ENCODE results near the gene TOX3. TPM values are rescaled to one million over a fixed set of nuclear protein-coding genes. Genes with fewer than 3 reads are reported as not detected.

Gene TOX3
- total and polyA plus RNA-seq, 2 of the 13 experiments (the other 11 are each of a cell fraction or from before 2014, with no cell fraction given), result 14.5 to 98.6 TPM

DNA sequence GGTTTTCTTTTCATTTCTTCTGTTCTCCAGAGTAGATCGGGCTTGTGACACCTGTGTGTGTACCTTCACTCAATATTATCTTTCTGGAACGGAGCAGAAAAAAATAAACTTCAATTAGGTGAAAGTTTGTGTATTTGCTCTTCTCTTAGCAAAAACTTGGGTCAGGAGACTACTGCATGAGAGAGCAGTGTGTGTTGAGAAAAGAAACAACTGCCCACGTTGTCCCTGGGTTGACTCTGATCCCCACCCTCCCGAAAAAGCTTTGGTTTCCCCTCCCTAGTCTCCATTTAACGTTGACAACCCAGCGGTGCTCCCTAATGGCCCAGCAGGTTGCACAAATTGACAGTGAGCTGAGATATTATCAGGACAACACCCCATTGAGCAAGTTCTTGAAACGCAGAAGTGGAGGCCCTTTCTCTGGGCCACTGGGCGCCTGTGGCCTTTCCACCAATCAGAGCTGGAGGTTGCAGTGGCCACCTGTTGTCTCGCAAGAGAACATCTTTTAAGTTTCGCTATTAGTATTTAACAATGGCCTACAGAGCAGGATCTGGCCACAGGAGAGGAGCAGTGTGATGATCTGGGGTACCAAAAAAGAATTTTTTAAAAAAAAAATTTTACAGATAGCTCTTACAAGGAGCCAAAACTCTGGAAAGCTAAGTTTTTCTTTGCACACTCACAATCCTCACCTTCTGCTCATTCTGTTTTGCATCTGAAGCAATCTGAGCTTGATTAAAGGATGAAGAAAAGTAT is 1.5 kb upstream of the TOX3 start (continued):
- TF ChIP-seq NFIC (IDR thresholded peaks at IDR 0.05; ENCODE audit: low read length) (0 out of 2 replicates have a peak, but pooled peaks have one; percentile 24), TAF1 (CRISPR knock-in tag; IDR thresholded peaks at IDR 0.05) (0 out of 2 replicates have a peak, but pooled peaks have one; percentile 34), ZNF7 (CRISPR knock-in tag; IDR thresholded peaks at IDR 0.05) (no peak), POGZ (CRISPR knock-in tag; IDR thresholded peaks at IDR 0.05) (no peak), NKX3-1 (CRISPR knock-in tag; IDR thresholded peaks at IDR 0.05) (no peak), ZNF674 (CRISPR knock-in tag; IDR thresholded peaks at IDR 0.05; ENCODE audit: low read depth) (no peak), NFYC (CRISPR knock-in tag; IDR thresholded peaks at IDR 0.05) (peak; percentile 73), FIP1L1 (IDR thresholded peaks at IDR 0.05; ENCODE audit: borderline replicate concordance, insufficient read depth, low read depth, low read length) (no peak), SAP130 (CRISPR knock-in tag; IDR thresholded peaks at IDR 0.05; ENCODE audit: low read depth) (peak; percentile 67), ZNF264 (CRISPR knock-in tag; IDR thresholded peaks at IDR 0.05) (no peak), ZNF205 (CRISPR knock-in tag; IDR thresholded peaks at IDR 0.05) (peak; percentile 2; the same call in 1 of the 2 replicates), TCF12 (IDR thresholded peaks at IDR 0.05) (no peak), TCF12 (CRISPR knock-in tag; IDR thresholded peaks at IDR 0.05) (no peak), ZNF530 (CRISPR knock-in tag; IDR thresholded peaks at IDR 0.05; ENCODE audit: low read depth) (no peak), TCF7L2 (IDR thresholded peaks at IDR 0.05; ENCODE audit: low read depth, low read length) (no peak), ZNF547 (CRISPR knock-in tag; IDR thresholded peaks at IDR 0.05) (no peak)
- TF ChIP-seq, protein P1, sequence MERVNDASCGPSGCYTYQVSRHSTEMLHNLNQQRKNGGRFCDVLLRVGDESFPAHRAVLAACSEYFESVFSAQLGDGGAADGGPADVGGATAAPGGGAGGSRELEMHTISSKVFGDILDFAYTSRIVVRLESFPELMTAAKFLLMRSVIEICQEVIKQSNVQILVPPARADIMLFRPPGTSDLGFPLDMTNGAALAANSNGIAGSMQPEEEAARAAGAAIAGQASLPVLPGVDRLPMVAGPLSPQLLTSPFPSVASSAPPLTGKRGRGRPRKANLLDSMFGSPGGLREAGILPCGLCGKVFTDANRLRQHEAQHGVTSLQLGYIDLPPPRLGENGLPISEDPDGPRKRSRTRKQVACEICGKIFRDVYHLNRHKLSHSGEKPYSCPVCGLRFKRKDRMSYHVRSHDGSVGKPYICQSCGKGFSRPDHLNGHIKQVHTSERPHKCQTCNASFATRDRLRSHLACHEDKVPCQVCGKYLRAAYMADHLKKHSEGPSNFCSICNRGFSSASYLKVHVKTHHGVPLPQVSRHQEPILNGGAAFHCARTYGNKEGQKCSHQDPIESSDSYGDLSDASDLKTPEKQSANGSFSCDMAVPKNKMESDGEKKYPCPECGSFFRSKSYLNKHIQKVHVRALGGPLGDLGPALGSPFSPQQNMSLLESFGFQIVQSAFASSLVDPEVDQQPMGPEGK (CRISPR knock-in tag; IDR thresholded peaks at IDR 0.05), result peak; percentile 49; the same call in 1 of the 2 replicates
- TF ChIP-seq, protein P2, sequence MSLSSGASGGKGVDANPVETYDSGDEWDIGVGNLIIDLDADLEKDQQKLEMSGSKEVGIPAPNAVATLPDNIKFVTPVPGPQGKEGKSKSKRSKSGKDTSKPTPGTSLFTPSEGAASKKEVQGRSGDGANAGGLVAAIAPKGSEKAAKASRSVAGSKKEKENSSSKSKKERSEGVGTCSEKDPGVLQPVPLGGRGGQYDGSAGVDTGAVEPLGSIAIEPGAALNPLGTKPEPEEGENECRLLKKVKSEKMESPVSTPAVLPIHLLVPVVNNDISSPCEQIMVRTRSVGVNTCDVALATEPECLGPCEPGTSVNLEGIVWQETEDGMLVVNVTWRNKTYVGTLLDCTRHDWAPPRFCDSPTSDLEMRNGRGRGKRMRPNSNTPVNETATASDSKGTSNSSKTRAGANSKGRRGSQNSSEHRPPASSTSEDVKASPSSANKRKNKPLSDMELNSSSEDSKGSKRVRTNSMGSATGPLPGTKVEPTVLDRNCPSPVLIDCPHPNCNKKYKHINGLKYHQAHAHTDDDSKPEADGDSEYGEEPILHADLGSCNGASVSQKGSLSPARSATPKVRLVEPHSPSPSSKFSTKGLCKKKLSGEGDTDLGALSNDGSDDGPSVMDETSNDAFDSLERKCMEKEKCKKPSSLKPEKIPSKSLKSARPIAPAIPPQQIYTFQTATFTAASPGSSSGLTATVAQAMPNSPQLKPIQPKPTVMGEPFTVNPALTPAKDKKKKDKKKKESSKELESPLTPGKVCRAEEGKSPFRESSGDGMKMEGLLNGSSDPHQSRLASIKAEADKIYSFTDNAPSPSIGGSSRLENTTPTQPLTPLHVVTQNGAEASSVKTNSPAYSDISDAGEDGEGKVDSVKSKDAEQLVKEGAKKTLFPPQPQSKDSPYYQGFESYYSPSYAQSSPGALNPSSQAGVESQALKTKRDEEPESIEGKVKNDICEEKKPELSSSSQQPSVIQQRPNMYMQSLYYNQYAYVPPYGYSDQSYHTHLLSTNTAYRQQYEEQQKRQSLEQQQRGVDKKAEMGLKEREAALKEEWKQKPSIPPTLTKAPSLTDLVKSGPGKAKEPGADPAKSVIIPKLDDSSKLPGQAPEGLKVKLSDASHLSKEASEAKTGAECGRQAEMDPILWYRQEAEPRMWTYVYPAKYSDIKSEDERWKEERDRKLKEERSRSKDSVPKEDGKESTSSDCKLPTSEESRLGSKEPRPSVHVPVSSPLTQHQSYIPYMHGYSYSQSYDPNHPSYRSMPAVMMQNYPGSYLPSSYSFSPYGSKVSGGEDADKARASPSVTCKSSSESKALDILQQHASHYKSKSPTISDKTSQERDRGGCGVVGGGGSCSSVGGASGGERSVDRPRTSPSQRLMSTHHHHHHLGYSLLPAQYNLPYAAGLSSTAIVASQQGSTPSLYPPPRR (CRISPR knock-in tag; IDR thresholded peaks at IDR 0.05; ENCODE audit: borderline replicate concordance), result no peak
- TF ChIP-seq, protein P3, sequence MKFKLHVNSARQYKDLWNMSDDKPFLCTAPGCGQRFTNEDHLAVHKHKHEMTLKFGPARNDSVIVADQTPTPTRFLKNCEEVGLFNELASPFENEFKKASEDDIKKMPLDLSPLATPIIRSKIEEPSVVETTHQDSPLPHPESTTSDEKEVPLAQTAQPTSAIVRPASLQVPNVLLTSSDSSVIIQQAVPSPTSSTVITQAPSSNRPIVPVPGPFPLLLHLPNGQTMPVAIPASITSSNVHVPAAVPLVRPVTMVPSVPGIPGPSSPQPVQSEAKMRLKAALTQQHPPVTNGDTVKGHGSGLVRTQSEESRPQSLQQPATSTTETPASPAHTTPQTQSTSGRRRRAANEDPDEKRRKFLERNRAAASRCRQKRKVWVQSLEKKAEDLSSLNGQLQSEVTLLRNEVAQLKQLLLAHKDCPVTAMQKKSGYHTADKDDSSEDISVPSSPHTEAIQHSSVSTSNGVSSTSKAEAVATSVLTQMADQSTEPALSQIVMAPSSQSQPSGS (CRISPR knock-in tag; IDR thresholded peaks at IDR 0.05), result no peak
- TF ChIP-seq, protein P4, sequence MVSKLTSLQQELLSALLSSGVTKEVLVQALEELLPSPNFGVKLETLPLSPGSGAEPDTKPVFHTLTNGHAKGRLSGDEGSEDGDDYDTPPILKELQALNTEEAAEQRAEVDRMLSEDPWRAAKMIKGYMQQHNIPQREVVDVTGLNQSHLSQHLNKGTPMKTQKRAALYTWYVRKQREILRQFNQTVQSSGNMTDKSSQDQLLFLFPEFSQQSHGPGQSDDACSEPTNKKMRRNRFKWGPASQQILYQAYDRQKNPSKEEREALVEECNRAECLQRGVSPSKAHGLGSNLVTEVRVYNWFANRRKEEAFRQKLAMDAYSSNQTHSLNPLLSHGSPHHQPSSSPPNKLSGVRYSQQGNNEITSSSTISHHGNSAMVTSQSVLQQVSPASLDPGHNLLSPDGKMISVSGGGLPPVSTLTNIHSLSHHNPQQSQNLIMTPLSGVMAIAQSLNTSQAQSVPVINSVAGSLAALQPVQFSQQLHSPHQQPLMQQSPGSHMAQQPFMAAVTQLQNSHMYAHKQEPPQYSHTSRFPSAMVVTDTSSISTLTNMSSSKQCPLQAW (CRISPR knock-in tag; IDR thresholded peaks at IDR 0.05), result 0 out of 2 replicates have a peak, but pooled peaks have one; percentile 35
